ENCODE measurements around the gene CAMK1D. TPM values are rescaled to one million over a fixed set of nuclear protein-coding genes. Genes with fewer than 3 reads are reported as not detected.

Gene CAMK1D
- total and polyA plus RNA-seq, 10 of the 15 experiments (the other 5 are each of a cell fraction or from before 2014, with no cell fraction given), result 2.1 to 35.5 (median 14.7) TPM

GRCh38 chr10:12489806-12490205 is 140.5 kb downstream of the CAMK1D start (continued):
- TF ChIP-seq PRDM15 (CRISPR knock-in tag; IDR thresholded peaks at IDR 0.05) (no peak), RAD51 (IDR thresholded peaks at IDR 0.05) (no peak), USF2 (IDR thresholded peaks at IDR 0.05; ENCODE audit: borderline replicate concordance, low read depth, low read length) (no peak), CHD4 (IDR thresholded peaks at IDR 0.05) (no peak), ZNF207 (IDR thresholded peaks at IDR 0.05; ENCODE audit: borderline replicate concordance) (no peak), IKZF1 (conservative IDR thresholded peaks at IDR 0.05) (no peak)

GRCh38 chr10:12490963-12491362 is 141.6 kb downstream of the CAMK1D start:
- H2AFZ ChIP-seq (ENCODE audit: control insufficient read depth, low read depth, low read length), result no peak overlapping the region
- 100% methylated on average over 1 of the region's 1 CpG for WGBS (ENCODE audit: insufficient coverage, insufficient replicate concordance, low lambda C conversion rate, missing lambda C conversion rate)
- DNase-seq (ENCODE audit: low read depth, low spot score) (no peak), ATAC-seq (no peak), FAIRE-seq (no peak)
- SMC1A ChIA-PET (ENCODE audit: uncharacterized antibody, unreplicated experiment), result no interaction called here
- H3K4me2 ChIP-seq (ENCODE audit: control insufficient read depth, insufficient read depth), result no peak overlapping the region
- no peaks in the 10 kb centered on the region for H3K27me3 ChIP-seq (replicated peaks in 1 of 2; ENCODE audit: control insufficient read depth in 2 of 2, insufficient read depth in 2 of 2, low read length in 1 of 2)
- H3K9ac ChIP-seq (ENCODE audit: control insufficient read depth, insufficient read depth, low read length), result no peak overlapping the region
- no TSS peak for BruUV-seq (replicated peaks)
- H3K36me3 ChIP-seq (ENCODE audit: control insufficient read depth in 2 of 2, insufficient read depth in 2 of 2, low read length in 1 of 2), result no peaks in the 10 kb centered on the region
- H4K20me1 ChIP-seq (ENCODE audit: control insufficient read depth, insufficient read depth), result no peaks in the 10 kb centered on the region
- RAD21 ChIA-PET (ENCODE audit: unreplicated experiment), result no interaction called here
- POLR2A ChIA-PET, result no interaction called here
- H3K79me2 ChIP-seq (ENCODE audit: control insufficient read depth, insufficient read depth, low read length), result no peaks in the 10 kb centered on the region; the same call in 1 of the 2 replicates
- intact Hi-C loops (cut with micrococcal nuclease; ENCODE audit: unreplicated experiment) (no loop called here), in situ Hi-C loops (cut with MboI) (no loop called here)
- H3K9me3 ChIP-seq (replicated peaks; ENCODE audit: control insufficient read depth, insufficient read depth, low read length), result no peaks in the 10 kb centered on the region
- CTCF ChIA-PET, result no interaction called here
- no peaks in the 10 kb centered on the region for H3K4me1 ChIP-seq (ENCODE audit: control insufficient read depth, insufficient read depth, low read length)
- H3K4me3 ChIP-seq, result no peak overlapping the region
- no peak overlapping the region for H3K27ac ChIP-seq (ENCODE audit: control insufficient read depth, insufficient read depth)
- TF ChIP-seq SREBF1 (IDR thresholded peaks at IDR 0.05; ENCODE audit: low read length) (no peak), ATF3 (IDR thresholded peaks at IDR 0.05; ENCODE audit: borderline replicate concordance, extremely low read depth, low read depth, low read length) (no peak), WRNIP1 (IDR thresholded peaks at IDR 0.05; ENCODE audit: borderline replicate concordance, low read depth, low read length) (no peak), ZBED1 (IDR thresholded peaks at IDR 0.05; ENCODE audit: borderline replicate concordance) (no peak), E4F1 (IDR thresholded peaks at IDR 0.05; ENCODE audit: borderline replicate concordance, partially characterized antibody) (no peak), ZZZ3 (IDR thresholded peaks at IDR 0.05; ENCODE audit: control insufficient read depth, insufficient read length, low read depth) (no peak), SREBF2 (IDR thresholded peaks at IDR 0.05; ENCODE audit: low read length) (no peak), GATAD2B (conservative IDR thresholded peaks at IDR 0.05; ENCODE audit: low read depth) (no peak), RCOR1 (conservative IDR thresholded peaks at IDR 0.05; ENCODE audit: low read depth, low read length) (no peak), SMC3 (IDR thresholded peaks at IDR 0.05; ENCODE audit: borderline replicate concordance, low read length) (no peak), BHLHE40 (IDR thresholded peaks at IDR 0.05; ENCODE audit: borderline replicate concordance in 1 of 2, low read depth in 2 of 2, low read length in 1 of 2) (no peak), CHD4 (IDR thresholded peaks at IDR 0.05) (no peak), RFX5 (IDR thresholded peaks at IDR 0.05; ENCODE audit: low read depth, low read length) (no peak)

All from GM12878 (cell line).